ENCODE results near the gene ING3. TPM values are rescaled to one million over a fixed set of nuclear protein-coding genes. Genes with fewer than 3 reads are reported as not detected.

Gene ING3
- polyA plus RNA-seq, 1 of the 3 experiments (the other 2 are of a cell fraction), result 8.3 TPM

- Histone ChIP-seq H3K27me3 (ENCODE audit: insufficient read depth) (peaks cover 6% of the 10 kb centered on the region; the same call in 1 of the 2 replicates), H3F3A (replicated peaks; ENCODE audit: insufficient read depth) (no peaks in the 10 kb centered on the region), H3K27ac (ENCODE audit: low read depth in 2 of 2, low read length in 1 of 2) (no peak overlapping the region), H3K4me3 (ENCODE audit: low read depth in 2 of 2, low read length in 1 of 2) (no peak overlapping the region), H2AFZ (ENCODE audit: low read depth) (no peak overlapping the region), H4K20me1 (ENCODE audit: insufficient read depth) (no peaks in the 10 kb centered on the region), H3K4me2 (no peak overlapping the region), H3K9me2 (no peaks in the 10 kb centered on the region), H3K79me2 (ENCODE audit: insufficient read depth) (no peaks in the 10 kb centered on the region), H3K4me1 (ENCODE audit: control insufficient read depth in 1 of 2, insufficient read depth in 2 of 2, low read depth in 1 of 2, low read length in 1 of 2) (no peaks in the 10 kb centered on the region; a peak in 1 of 4 replicates), H3K36me3 (replicated peaks in 1 of 2; ENCODE audit: control insufficient read depth in 1 of 2, insufficient read depth in 2 of 2, low read length in 1 of 2) (no peaks in the 10 kb centered on the region), H3K9me3 (no peaks in the 10 kb centered on the region), H3K9ac (no peak overlapping the region)
- DNase-seq, result peak; percentile 11
- WGBS (ENCODE audit: low lambda C conversion rate), result 8% methylated on average over 3 of the region's 3 CpGs
- CTCF ChIA-PET, result interaction anchor here (1.0 kb wide), 1 partner anchor 11 kb away, joined by 4 read pairs; no protein-coding TSS in a partner anchor
- TF ChIP-seq GATA2 (CRISPR knock-in tag; IDR thresholded peaks at IDR 0.05) (peak; percentile 33; the same call in 1 of the 2 replicates), JUND (IDR thresholded peaks at IDR 0.05) (no peak)
- POLR2A ChIA-PET, result no interaction called here
These were observed 29.8 kb upstream of the ING3 start for GRCh38 chr7:120920591-120921274.

- H3F3A ChIP-seq (replicated peaks; ENCODE audit: insufficient read depth), result no peaks in the 10 kb centered on the region
- no peaks in the 10 kb centered on the region; the same call in 1 of the 2 replicates for H3K27me3 ChIP-seq (ENCODE audit: insufficient read depth)
- no peak overlapping the region for H3K4me2 ChIP-seq
- H4K20me1 ChIP-seq (ENCODE audit: insufficient read depth), result no peaks in the 10 kb centered on the region
- no peaks in the 10 kb centered on the region; a peak in 1 of 4 replicates for H3K4me1 ChIP-seq (ENCODE audit: control insufficient read depth in 1 of 2, insufficient read depth in 2 of 2, low read depth in 1 of 2, low read length in 1 of 2)
- TF ChIP-seq RFX5 (IDR thresholded peaks at IDR 0.05; ENCODE audit: low read length) (no peak), EP300 (IDR thresholded peaks at IDR 0.05; ENCODE audit: borderline replicate concordance in 1 of 2, low read depth in 1 of 2, low read length in 1 of 2) (no peak), POLR2AphosphoS5 (IDR thresholded peaks at IDR 0.05; ENCODE audit: low read depth, low read length) (no peak), EZH2phosphoT487 (IDR thresholded peaks at IDR 0.05; ENCODE audit: borderline replicate concordance, low read depth) (no peak), GATA2 (CRISPR knock-in tag; IDR thresholded peaks at IDR 0.05) (no peak), MEF2A (IDR thresholded peaks at IDR 0.05; ENCODE audit: borderline replicate concordance, low read depth) (no peak), CTCF (IDR thresholded peaks at IDR 0.05) (no peak), IRF3 (IDR thresholded peaks at IDR 0.05; ENCODE audit: low read depth, low read length) (no peak), USF2 (IDR thresholded peaks at IDR 0.05; ENCODE audit: borderline replicate concordance, low read depth, low read length) (no peak), FOXM1 (IDR thresholded peaks at IDR 0.05; ENCODE audit: low read depth) (no peak), JUND (IDR thresholded peaks at IDR 0.05) (no peak)
- 8% methylated on average over 2 of the region's 2 CpGs for WGBS (ENCODE audit: low lambda C conversion rate)
- H3K9ac ChIP-seq, result no peak overlapping the region
- H3K36me3 ChIP-seq (replicated peaks in 1 of 2; ENCODE audit: control insufficient read depth in 1 of 2, insufficient read depth in 2 of 2, low read length in 1 of 2), result no peaks in the 10 kb centered on the region
- H3K9me3 ChIP-seq, result no peaks in the 10 kb centered on the region
- ChIA-PET CTCF (interaction anchor here (1.2 kb wide), 1 partner anchor 184 kb away, joined by 3 read pairs; no protein-coding TSS in a partner anchor), POLR2A (no interaction called here)
- H3K27ac ChIP-seq (ENCODE audit: low read depth in 2 of 2, low read length in 1 of 2), result no peak overlapping the region
- 0 out of 2 replicates have a peak, but pooled peaks cover 3% of the 10 kb centered on the region for H3K9me2 ChIP-seq
- H3K79me2 ChIP-seq (ENCODE audit: insufficient read depth), result no peaks in the 10 kb centered on the region
- H2AFZ ChIP-seq (ENCODE audit: low read depth), result no peak overlapping the region
- DNase-seq, result no peak
- H3K4me3 ChIP-seq (ENCODE audit: low read depth in 2 of 2, low read length in 1 of 2), result no peak overlapping the region
These were observed 25.7 kb upstream of the ING3 start for GRCh38 chr7:120924837-120925236.

All from SK-N-SH (cell line).